ENCODE data around the gene HECTD1. TPM values are rescaled to one million over a fixed set of nuclear protein-coding genes. Genes with fewer than 3 reads are reported as not detected.
"Not testable (repeated sequence)": the region's sequence is repeated elsewhere in the genome, so short reads cannot be mapped to it uniquely, and the experiment has no call there.

Gene HECTD1
- total and polyA plus RNA-seq, 10 of the 15 experiments (the other 5 are each of a cell fraction or from before 2014, with no cell fraction given) = 27.3 to 116 (median 57.7) TPM

DNA sequence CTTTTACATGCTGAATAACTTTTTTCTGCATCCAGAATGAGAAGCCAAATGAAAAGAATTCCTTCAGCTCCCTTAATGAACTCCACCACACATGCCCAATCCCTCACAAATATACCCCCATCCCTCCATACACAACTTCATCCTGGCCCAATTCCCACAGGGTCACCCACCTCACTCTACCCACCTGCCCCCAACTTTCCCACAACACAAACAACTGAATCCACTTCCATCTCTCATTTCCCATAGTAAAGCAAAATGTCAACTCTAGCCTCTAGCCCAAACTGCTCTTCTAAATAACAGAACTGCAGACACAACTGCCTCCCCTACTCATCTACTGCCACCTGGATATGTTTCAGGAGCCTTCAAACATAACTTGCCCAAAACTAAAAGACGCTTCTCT, 18.8 kb downstream of the HECTD1 start:
- Histone ChIP-seq H3K9me3 (replicated peaks; ENCODE audit: control insufficient read depth, insufficient read depth, low read length) (no peaks in the 10 kb centered on the region), H3K36me3 (ENCODE audit: control insufficient read depth in 2 of 2, insufficient read depth in 2 of 2, low read length in 1 of 2) (peaks cover 0 to 9% of the 10 kb centered on the region in 2 experiments; a peak in 2 of 4 replicates), H4K20me1 (ENCODE audit: control insufficient read depth, insufficient read depth) (no peaks in the 10 kb centered on the region), H3K27ac (ENCODE audit: control insufficient read depth, insufficient read depth) (no peak overlapping the region), H3K4me3 (no peak overlapping the region), H3K4me1 (ENCODE audit: control insufficient read depth, insufficient read depth, low read length) (no peaks in the 10 kb centered on the region), H3K79me2 (ENCODE audit: control insufficient read depth, insufficient read depth, low read length) (peaks cover 8% of the 10 kb centered on the region), H3K9ac (ENCODE audit: control insufficient read depth, insufficient read depth, low read length) (no peak overlapping the region), H3K4me2 (ENCODE audit: control insufficient read depth, insufficient read depth) (no peak overlapping the region), H3K27me3 (replicated peaks in 1 of 2; ENCODE audit: control insufficient read depth in 2 of 2, insufficient read depth in 2 of 2, low read length in 1 of 2) (no peaks in the 10 kb centered on the region), H2AFZ (ENCODE audit: control insufficient read depth, low read depth, low read length) (no peak overlapping the region)
- DNase-seq (ENCODE audit: low read depth, low spot score) (no peak), ATAC-seq (no peak), FAIRE-seq (no peak)
- TF ChIP-seq MYB (IDR thresholded peaks at IDR 0.05; ENCODE audit: borderline replicate concordance, low read depth, low read length) (no peak), MYC (IDR thresholded peaks at IDR 0.05; ENCODE audit: insufficient read depth, insufficient read length, insufficient replicate concordance, low read length, severe bottlenecking) (no peak), RAD21 (IDR thresholded peaks at IDR 0.05; ENCODE audit: insufficient read depth, low read depth, low read length) (no peak), ZNF384 (IDR thresholded peaks at IDR 0.05; ENCODE audit: borderline replicate concordance, low read depth, low read length) (no peak), E2F8 (IDR thresholded peaks at IDR 0.05; ENCODE audit: low read depth, partially characterized antibody) (no peak), YY1 (IDR thresholded peaks at IDR 0.05; ENCODE audit: low read depth, low read length) (no peak)
- TF ChIP-seq, protein P1, sequence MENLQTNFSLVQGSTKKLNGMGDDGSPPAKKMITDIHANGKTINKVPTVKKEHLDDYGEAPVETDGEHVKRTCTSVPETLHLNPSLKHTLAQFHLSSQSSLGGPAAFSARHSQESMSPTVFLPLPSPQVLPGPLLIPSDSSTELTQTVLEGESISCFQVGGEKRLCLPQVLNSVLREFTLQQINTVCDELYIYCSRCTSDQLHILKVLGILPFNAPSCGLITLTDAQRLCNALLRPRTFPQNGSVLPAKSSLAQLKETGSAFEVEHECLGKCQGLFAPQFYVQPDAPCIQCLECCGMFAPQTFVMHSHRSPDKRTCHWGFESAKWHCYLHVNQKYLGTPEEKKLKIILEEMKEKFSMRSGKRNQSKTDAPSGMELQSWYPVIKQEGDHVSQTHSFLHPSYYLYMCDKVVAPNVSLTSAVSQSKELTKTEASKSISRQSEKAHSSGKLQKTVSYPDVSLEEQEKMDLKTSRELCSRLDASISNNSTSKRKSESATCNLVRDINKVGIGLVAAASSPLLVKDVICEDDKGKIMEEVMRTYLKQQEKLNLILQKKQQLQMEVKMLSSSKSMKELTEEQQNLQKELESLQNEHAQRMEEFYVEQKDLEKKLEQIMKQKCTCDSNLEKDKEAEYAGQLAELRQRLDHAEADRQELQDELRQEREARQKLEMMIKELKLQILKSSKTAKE (IDR thresholded peaks at IDR 0.05; ENCODE audit: low read depth, poor library complexity, severe bottlenecking) = no peak
- ChIA-PET POLR2A (interaction anchor here (0.7 kb wide), 1 partner anchor 40 kb away, joined by 3 read pairs; no protein-coding TSS in a partner anchor), SMC1A (ENCODE audit: uncharacterized antibody, unreplicated experiment) (no interaction called here), RAD21 (ENCODE audit: unreplicated experiment) (interaction anchor here (0.6 to 0.7 kb wide), 2 partner anchors 23 to 90 kb away, joined by 3 read pairs; no protein-coding TSS in a partner anchor), CTCF (no interaction called here)
- no TSS peak for BruUV-seq (replicated peaks)
- intact Hi-C loops (cut with micrococcal nuclease; ENCODE audit: unreplicated experiment) = no loop called here
- in situ Hi-C loops (cut with MboI) = no loop called here
- 100% methylated on average over 1 of the region's 1 CpG for WGBS (ENCODE audit: insufficient coverage, insufficient replicate concordance, low lambda C conversion rate, missing lambda C conversion rate)

DNA sequence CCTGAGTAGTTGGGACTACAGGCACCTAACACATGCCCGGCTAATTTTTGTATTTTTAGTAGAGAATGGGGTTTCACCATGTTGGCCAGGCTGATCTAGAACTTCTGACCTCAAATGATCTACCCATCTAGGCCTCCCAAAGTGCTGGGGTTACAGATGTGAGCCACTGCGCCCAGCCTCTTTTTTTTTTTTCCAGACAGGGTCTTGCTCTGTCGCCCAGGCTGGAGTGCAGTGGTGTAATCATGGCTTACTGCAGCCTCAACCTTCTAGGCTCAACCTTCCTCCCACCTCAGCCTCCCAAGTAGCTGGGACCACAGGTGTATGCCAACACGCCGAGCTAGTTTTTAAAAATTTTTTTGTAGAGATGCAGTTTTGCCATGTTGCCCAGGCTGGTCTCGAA, 25.6 kb downstream of the HECTD1 start:
- ATAC-seq; RAD21 ChIA-PET (ENCODE audit: unreplicated experiment); BruUV-seq (replicated peaks); H3K79me2 ChIP-seq (ENCODE audit: control insufficient read depth, insufficient read depth, low read length); H3K9me3 ChIP-seq (replicated peaks; ENCODE audit: control insufficient read depth, insufficient read depth, low read length); H3K9ac ChIP-seq (ENCODE audit: control insufficient read depth, insufficient read depth, low read length); in situ Hi-C loops (cut with MboI); DNase-seq (ENCODE audit: low read depth, low spot score); H3K4me3 ChIP-seq; H2AFZ ChIP-seq (ENCODE audit: control insufficient read depth, low read depth, low read length); CTCF ChIA-PET; FAIRE-seq; intact Hi-C loops (cut with micrococcal nuclease; ENCODE audit: unreplicated experiment); H3K4me1 ChIP-seq (ENCODE audit: control insufficient read depth, insufficient read depth, low read length); H4K20me1 ChIP-seq (ENCODE audit: control insufficient read depth, insufficient read depth); H3K4me2 ChIP-seq (ENCODE audit: control insufficient read depth, insufficient read depth); H3K27me3 ChIP-seq (replicated peaks in 1 of 2; ENCODE audit: control insufficient read depth in 2 of 2, insufficient read depth in 2 of 2, low read length in 1 of 2); H3K36me3 ChIP-seq (ENCODE audit: control insufficient read depth in 2 of 2, insufficient read depth in 2 of 2, low read length in 1 of 2); H3K27ac ChIP-seq (ENCODE audit: control insufficient read depth, insufficient read depth): not testable (repeated sequence)
- ChIA-PET POLR2A (interaction anchor here (0.7 kb wide), 1 partner anchor 1164 kb away, joined by 3 read pairs; no protein-coding TSS in a partner anchor), SMC1A (ENCODE audit: uncharacterized antibody, unreplicated experiment) (interaction anchor here (0.9 to 2.0 kb wide), 3 partner anchors 8 to 24 kb away, joined by 3 to 6 read pairs (median 3); no protein-coding TSS in a partner anchor)
- 89% methylated on average over 6 of the region's 6 CpGs for WGBS (ENCODE audit: insufficient coverage, insufficient replicate concordance, low lambda C conversion rate, missing lambda C conversion rate)
